Embryonic facial prominence (tissue), 1 donor: Measurements from ENCODE around the gene SCUBE3.

Source experiments
- DNase-seq: peaks from one replicate; pipeline ENCODE4 v3.0.0-alpha.2; 2016; ENCODE audit errors: extremely low spot score

SCUBE3 gene

GRCh38 chr6:35267897-35268296 is 54.1 kb downstream of the SCUBE3 start:
- no peak for DNase-seq

GRCh38 chr6:35272005-35272404 is 58.2 kb downstream of the SCUBE3 start:
- no peak for DNase-seq

GRCh38 chr6:35273822-35274559 is 60.2 kb downstream of the SCUBE3 start:
- no peak for DNase-seq

- DNase-seq = no peak
Observed at GRCh38 chr6:35275744-35276260, 62.0 kb downstream of the SCUBE3 start.

GRCh38 chr6:35278708-35279107 is 65.0 kb downstream of the SCUBE3 start:
- DNase-seq = no peak

GRCh38 chr6:35280903-35281302 is 67.1 kb downstream of the SCUBE3 start:
- DNase-seq = no peak

- DNase-seq = no peak
Observed at GRCh38 chr6:35282472-35282871, 68.7 kb downstream of the SCUBE3 start.

GRCh38 chr6:35283361-35283760 is 69.6 kb downstream of the SCUBE3 start:
- DNase-seq = no peak

GRCh38 chr6:35287671-35288396 is 74.1 kb downstream of the SCUBE3 start:
- no peak for DNase-seq

GRCh38 chr6:35288834-35289233 is 75.1 kb downstream of the SCUBE3 start:
- no peak for DNase-seq

- DNase-seq = no peak
Observed at GRCh38 chr6:35291491-35291890, 77.7 kb downstream of the SCUBE3 start.

GRCh38 chr6:35292494-35292893 is 78.7 kb downstream of the SCUBE3 start:
- DNase-seq = no peak

GRCh38 chr6:35293681-35294080 is 79.9 kb downstream of the SCUBE3 start:
- DNase-seq = no peak

GRCh38 chr6:35294308-35294945 is 80.7 kb downstream of the SCUBE3 start:
- DNase-seq = no peak

GRCh38 chr6:35295036-35295435 is 81.3 kb downstream of the SCUBE3 start:
- peak; percentile 0 for DNase-seq

- no peak for DNase-seq
Observed at GRCh38 chr6:35295521-35296315, 82.0 kb downstream of the SCUBE3 start.

GRCh38 chr6:35296931-35297600 is 83.3 kb downstream of the SCUBE3 start:
- no peak for DNase-seq

GRCh38 chr6:35297601-35298481 is 84.1 kb downstream of the SCUBE3 start, which contains the start of gene DEF6:
Gene DEF6 (plus strand): TSS chr6:35297818. CDS start chr6:35297857, 39 bp downstream.
- DNase-seq = peak; percentile 73

GRCh38 chr6:35298625-35299140 is 84.9 kb downstream of the SCUBE3 start:
- no peak for DNase-seq

GRCh38 chr6:35299674-35300073 is 85.9 kb downstream of the SCUBE3 start:
- DNase-seq = no peak
